ENCODE data around the gene HTR7. TPM values are rescaled to one million over a fixed set of nuclear protein-coding genes. Genes with fewer than 3 reads are reported as not detected.
"Not testable (repeated sequence)": the region's sequence is repeated elsewhere in the genome, so short reads cannot be mapped to it uniquely, and the experiment has no call there.

Gene HTR7
- total RNA-seq = under 1 TPM in 1 of 2 donors, not detected in 1; 0.18 TPM

GRCh38 chr10:90857635-90858460 is at the start of gene HTR7:
TSS of gene HTR7 (minus strand) at chr10:90858039. CDS start at chr10:90857671, 368 bp downstream.
- DNase-seq (ENCODE audit: low spot score in 2 of 2) = peak; percentile 68 to 73
- Mint-ChIP-seq H3K27ac (no peak within 1 kb of the TSS), H3K36me3 (no peaks in the 10 kb centered on the region), H3K9me3 (no peaks in the 10 kb centered on the region)
- ATAC-seq = peak; percentile 90

GRCh38 chr10:90906596-90906995 is 48.8 kb upstream of the HTR7 start:
- H3K36me3 Mint-ChIP-seq = peaks cover 13 to 20% of the 10 kb centered on the region in 2 donors
- peaks cover 5 to 8% of the 10 kb centered on the region in 2 donors for H3K9me3 Mint-ChIP-seq
- ATAC-seq = peak; percentile 58 to 79
- DNase-seq (ENCODE audit: low spot score in 2 of 2) = peak in 1 of 2 donors; percentile 3
- peak overlapping the region; percentile 74 to 96 for H3K27ac Mint-ChIP-seq

GRCh38 chr10:90905925-90906324 is 48.1 kb upstream of the HTR7 start:
- H3K27ac Mint-ChIP-seq = peak overlapping the region; percentile 74 to 96
- ATAC-seq = peak; percentile 67 to 85
- peaks cover 13 to 20% of the 10 kb centered on the region in 2 donors for H3K36me3 Mint-ChIP-seq
- no peak for DNase-seq (ENCODE audit: low spot score in 2 of 2)
- peaks cover 5 to 8% of the 10 kb centered on the region in 2 donors for H3K9me3 Mint-ChIP-seq

- DNase-seq (ENCODE audit: low spot score in 2 of 2); H3K27ac Mint-ChIP-seq; H3K9me3 Mint-ChIP-seq: not testable (repeated sequence)
- peak in 1 of 2 donors; percentile 34 for ATAC-seq
- peaks cover 6 to 13% of the 10 kb centered on the region in 2 donors for H3K36me3 Mint-ChIP-seq
Measured at GRCh38 chr10:90896916-90897315, 39.1 kb upstream of the HTR7 start.

- H3K9me3 Mint-ChIP-seq = no peaks in the 10 kb centered on the region
- peak overlapping the region in 1 of 2 donors; percentile 30 for H3K27ac Mint-ChIP-seq
- peaks cover 19 to 23% of the 10 kb centered on the region in 2 donors for H3K36me3 Mint-ChIP-seq
- DNase-seq (ENCODE audit: low spot score in 2 of 2) (no peak), ATAC-seq (no peak)
Measured at GRCh38 chr10:90893190-90893589, 35.4 kb upstream of the HTR7 start.

- Mint-ChIP-seq H3K36me3 (peaks cover 27 to 32% of the 10 kb centered on the region in 2 donors), H3K9me3 (no peaks in the 10 kb centered on the region), H3K27ac (no peak overlapping the region)
- no peak for DNase-seq (ENCODE audit: low spot score in 2 of 2)
- ATAC-seq = no peak
Measured at GRCh38 chr10:90890347-90890746, 32.5 kb upstream of the HTR7 start.

- Mint-ChIP-seq H3K36me3 (peaks cover 25 to 34% of the 10 kb centered on the region in 2 donors), H3K9me3 (no peaks in the 10 kb centered on the region), H3K27ac (no peak overlapping the region)
- DNase-seq (ENCODE audit: low spot score in 2 of 2) (no peak), ATAC-seq (no peak)
Measured at GRCh38 chr10:90889636-90890035, 31.8 kb upstream of the HTR7 start.

GRCh38 chr10:90888387-90888786 is 30.5 kb upstream of the HTR7 start:
- peaks cover 20 to 34% of the 10 kb centered on the region in 2 donors for H3K36me3 Mint-ChIP-seq
- no peak overlapping the region for H3K27ac Mint-ChIP-seq
- DNase-seq (ENCODE audit: low spot score in 2 of 2) (no peak), ATAC-seq (no peak)
- H3K9me3 Mint-ChIP-seq = no peaks in the 10 kb centered on the region

- Mint-ChIP-seq H3K27ac (no peak overlapping the region), H3K9me3 (no peaks in the 10 kb centered on the region), H3K36me3 (peaks cover 19 to 33% of the 10 kb centered on the region in 2 donors)
- no peak for DNase-seq (ENCODE audit: low spot score in 2 of 2)
- ATAC-seq = no peak
Measured at GRCh38 chr10:90887555-90887954, 29.7 kb upstream of the HTR7 start.

GRCh38 chr10:90885176-90885575 is 27.3 kb upstream of the HTR7 start:
- ATAC-seq = no peak
- DNase-seq (ENCODE audit: low spot score in 2 of 2) = no peak
- H3K27ac Mint-ChIP-seq = no peak overlapping the region
- H3K36me3 Mint-ChIP-seq = peaks cover 8 to 22% of the 10 kb centered on the region in 2 donors
- H3K9me3 Mint-ChIP-seq = no peaks in the 10 kb centered on the region

- peaks cover 8 to 28% of the 10 kb centered on the region in 2 donors for H3K36me3 Mint-ChIP-seq
- DNase-seq (ENCODE audit: low spot score in 2 of 2) = no peak
- no peak overlapping the region for H3K27ac Mint-ChIP-seq
- no peaks in the 10 kb centered on the region for H3K9me3 Mint-ChIP-seq
- no peak for ATAC-seq
Measured at GRCh38 chr10:90884431-90884830, 26.6 kb upstream of the HTR7 start.

GRCh38 chr10:90880059-90880719 is 22.4 kb upstream of the HTR7 start:
- not testable (repeated sequence) for H3K9me3 Mint-ChIP-seq; DNase-seq (ENCODE audit: low spot score in 2 of 2)
- peaks cover 9 to 37% of the 10 kb centered on the region in 2 donors for H3K36me3 Mint-ChIP-seq
- peak; percentile 14 to 41 for ATAC-seq
- peak overlapping the region in 1 of 2 donors; percentile 14 for H3K27ac Mint-ChIP-seq

GRCh38 chr10:90879062-90879461 is 21.2 kb upstream of the HTR7 start:
- peak; percentile 16 to 79 for ATAC-seq
- Mint-ChIP-seq H3K9me3 (no peaks in the 10 kb centered on the region), H3K27ac (peak overlapping the region in 1 of 2 donors; percentile 2), H3K36me3 (peaks cover 9 to 40% of the 10 kb centered on the region in 2 donors)
- no peak for DNase-seq (ENCODE audit: low spot score in 2 of 2)

- Mint-ChIP-seq H3K27ac (peak overlapping the region; percentile 99 to 100), H3K36me3 (peaks cover 19 to 43% of the 10 kb centered on the region in 2 donors), H3K9me3 (peaks cover 4 to 6% of the 10 kb centered on the region in 2 donors)
- peak; percentile 73 to 82 for ATAC-seq
- peak in 1 of 2 donors; percentile 26 for DNase-seq (ENCODE audit: low spot score in 2 of 2)
Measured at GRCh38 chr10:90872648-90873020, 14.8 kb upstream of the HTR7 start.

GRCh38 chr10:90871766-90872647 is 14.2 kb upstream of the HTR7 start, which contains the start of gene RPP30:
TSS of gene RPP30 (plus strand) at chr10:90871974. CDS start at chr10:90871987, 13 bp downstream.
- peak; percentile 87 to 88 for ATAC-seq
- Mint-ChIP-seq H3K9me3 (peaks cover 4 to 6% of the 10 kb centered on the region in 2 donors), H3K27ac (peak within 1 kb of the TSS; percentile 99 to 100), H3K36me3 (peaks cover 19 to 37% of the 10 kb centered on the region in 2 donors)
- peak; percentile 81 to 87 for DNase-seq (ENCODE audit: low spot score in 2 of 2)

- peak overlapping the region; percentile 99 to 100 for H3K27ac Mint-ChIP-seq
- DNase-seq (ENCODE audit: low spot score in 2 of 2) = peak in 1 of 2 donors; percentile 41
- peak; percentile 59 to 62 for ATAC-seq
- peaks cover 4 to 6% of the 10 kb centered on the region in 2 donors for H3K9me3 Mint-ChIP-seq
- peaks cover 15 to 31% of the 10 kb centered on the region in 2 donors for H3K36me3 Mint-ChIP-seq
Measured at GRCh38 chr10:90871279-90871765, 13.5 kb upstream of the HTR7 start.
